Non-pigmented ciliary epithelial cell (primary cell): ENCODE measurements around the gene CAV3.

ENCODE experiments used
- DNase-seq: peaks from one replicate; pipeline ENCODE4 v3.0.0-alpha.2; 2010; ENCODE audit warnings: low read depth

CAV3 gene

DNA sequence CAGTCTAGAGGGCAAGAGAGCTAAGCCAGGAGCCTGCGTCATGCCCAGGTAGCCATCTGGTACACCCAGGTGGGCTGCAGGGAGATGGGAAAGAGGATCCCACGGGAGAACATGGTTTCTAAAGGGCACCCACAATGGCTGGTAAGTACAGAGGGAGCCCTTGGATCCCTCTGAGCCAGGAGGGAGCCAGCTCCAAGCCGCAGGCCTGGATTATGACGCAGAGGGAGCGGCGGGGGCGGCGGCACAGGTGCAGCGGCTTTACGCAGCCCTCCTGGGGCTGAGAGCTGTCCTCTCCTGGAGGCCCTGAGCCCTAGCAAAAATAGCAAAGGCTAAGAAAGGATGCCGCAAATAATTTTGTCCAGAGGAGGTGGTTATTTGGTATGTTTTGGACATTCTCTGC is 2.8 kb downstream of the CAV3 start:
- no peak for DNase-seq

DNA sequence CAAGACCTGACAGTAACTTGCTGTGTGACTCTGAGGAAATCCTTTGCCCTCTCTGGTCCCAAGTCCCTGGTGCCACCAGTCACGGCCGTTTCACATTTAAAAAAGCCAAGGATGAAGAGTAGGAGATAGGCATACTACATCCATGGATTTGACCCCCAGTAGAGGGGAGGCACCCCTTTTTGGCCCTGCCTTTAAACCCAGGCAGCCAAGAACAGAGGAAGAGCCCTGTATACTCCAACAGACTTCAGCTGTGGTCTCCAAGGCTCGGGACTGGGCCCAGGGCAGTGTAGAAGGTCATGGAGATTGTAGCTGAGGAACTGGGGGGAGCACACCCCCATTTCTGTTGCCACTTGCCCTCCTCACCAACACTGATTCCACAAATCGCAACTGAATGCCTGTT is 3.7 kb downstream of the CAV3 start:
- DNase-seq = no peak

DNA sequence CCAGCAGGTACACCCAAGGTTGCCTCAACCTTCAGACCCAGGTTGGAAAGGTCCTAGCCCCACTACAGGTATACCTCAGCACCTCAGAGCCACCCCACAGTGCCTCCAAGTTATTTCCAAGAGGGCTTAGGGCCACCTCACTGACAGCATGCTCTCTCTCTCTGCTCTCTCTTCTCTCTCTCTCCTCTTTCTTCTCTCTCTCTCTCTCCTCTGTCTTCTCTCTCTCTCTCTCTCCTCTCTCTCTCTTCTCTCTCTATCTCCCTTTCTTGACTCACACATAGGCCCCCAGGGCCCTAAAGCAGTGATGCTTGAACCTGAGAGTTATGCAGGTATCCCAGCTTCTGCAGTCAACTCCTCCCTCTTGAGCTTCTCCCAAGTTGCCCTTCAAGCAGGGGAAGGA is 4.2 kb downstream of the CAV3 start:
- no peak for DNase-seq

DNA sequence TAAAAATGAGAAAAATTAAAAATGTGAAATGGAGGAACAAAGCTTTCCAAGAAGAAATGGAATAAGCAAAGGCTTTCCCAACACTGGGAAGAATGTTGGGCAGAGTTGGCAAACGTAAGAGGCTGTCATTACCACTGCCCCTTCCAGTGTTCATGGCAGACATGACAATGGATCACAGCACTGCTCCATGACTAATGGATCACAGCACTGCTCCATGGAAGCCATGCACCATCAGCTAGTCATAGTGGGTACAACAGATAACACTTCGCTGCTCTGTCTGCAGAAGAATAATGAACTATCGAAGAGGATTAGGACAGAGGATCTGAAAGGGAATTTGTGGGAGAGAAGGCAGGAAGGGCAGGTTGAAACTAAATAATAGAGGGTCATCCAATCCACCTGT is 5.0 kb downstream of the CAV3 start:
- DNase-seq = no peak

DNA sequence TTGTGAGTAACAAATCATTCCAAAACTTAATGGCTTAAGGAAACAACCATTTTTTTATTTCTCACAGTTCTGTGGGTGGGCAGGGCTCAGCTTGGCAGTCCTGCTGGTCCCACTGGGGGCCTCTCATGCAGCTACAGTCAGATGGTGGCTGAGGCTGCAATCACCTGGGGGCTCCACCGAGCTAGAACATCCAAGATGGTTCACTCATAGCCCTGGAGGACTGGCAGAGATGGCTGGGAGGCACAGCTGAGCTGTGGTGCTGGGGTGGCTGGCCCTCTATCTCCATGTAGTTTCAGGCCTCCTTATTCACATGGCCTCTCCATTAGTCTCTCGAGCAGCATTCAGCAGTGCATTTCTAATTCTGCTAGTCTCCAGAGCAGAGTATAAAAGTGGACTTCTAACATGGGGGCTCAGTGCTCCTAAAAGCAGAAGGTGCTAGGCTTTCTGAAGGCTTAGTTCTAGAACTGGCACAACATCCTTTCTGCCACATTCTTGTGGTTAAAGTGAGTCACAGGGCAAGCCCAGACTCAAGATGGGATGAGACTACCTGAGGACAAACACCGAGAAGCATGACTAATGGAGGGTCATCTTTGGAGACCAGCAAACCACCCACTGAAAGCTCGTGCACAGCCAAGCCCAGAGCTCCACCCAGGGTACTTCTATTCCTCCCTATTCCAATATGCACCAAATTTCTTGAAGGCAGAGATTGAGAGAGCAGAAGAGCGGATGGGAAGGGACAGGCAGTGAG is 6.3 kb downstream of the CAV3 start:
- peak; percentile 40 for DNase-seq

DNA sequence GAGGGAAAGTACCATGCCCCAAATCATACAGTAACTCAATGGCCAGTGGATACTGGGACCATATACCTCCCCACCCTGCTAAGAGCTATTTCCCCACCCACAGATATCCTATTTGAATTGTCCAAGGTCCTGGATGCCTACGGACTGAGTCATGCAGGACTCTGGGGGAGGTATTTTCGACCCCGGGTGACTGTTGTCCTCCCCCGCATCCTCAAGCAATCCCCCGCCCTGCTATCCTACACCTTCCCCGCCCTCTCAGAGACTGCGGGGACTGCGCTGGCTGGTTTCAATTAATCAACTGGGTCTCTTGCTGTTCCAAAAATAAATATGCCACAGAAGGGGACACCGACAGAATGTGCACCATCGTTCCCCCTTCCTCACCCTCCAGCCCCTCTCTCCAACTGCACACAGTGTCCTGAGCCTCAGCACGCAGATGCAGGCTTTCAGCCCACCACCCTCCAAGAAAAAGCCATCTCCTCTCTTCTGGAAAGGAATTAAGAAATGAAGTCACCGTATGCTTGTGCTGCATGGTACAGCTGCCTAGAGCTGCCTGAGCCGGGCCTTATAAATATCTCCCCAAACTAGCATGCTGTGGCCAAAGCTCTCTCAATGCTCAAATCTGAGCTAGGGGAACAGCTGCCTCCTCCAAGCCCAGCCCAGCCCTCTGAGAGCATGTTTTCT is 8.1 kb downstream of the CAV3 start:
- peak; percentile 61 for DNase-seq

DNA sequence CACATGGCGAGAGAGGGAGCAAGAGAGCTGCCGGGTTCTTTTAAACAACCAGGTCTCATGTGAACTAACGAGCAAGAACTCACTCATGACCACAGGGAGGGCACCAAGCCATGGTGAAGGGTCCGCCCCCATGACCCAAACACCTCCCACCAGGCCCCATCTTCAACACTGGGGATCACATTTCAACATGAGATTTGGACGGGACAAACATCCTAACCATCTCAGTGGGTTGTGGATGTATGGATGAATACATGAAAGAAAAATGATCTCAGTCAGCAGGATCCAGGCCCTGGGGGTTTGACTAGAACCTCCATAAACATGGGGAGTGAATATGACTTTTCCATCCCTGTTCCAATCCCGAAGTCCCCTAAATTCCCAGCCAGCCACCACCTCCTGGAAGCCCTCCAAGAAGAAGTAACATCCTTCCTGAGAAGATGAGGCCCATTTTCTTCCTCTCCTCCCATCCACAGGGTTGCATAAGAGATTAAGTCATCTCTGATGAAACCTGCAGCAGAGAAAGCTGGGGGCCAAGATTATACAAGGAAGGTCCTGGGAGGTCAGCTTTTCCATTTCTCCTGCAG is 9.5 kb downstream of the CAV3 start:
- no peak for DNase-seq

DNA sequence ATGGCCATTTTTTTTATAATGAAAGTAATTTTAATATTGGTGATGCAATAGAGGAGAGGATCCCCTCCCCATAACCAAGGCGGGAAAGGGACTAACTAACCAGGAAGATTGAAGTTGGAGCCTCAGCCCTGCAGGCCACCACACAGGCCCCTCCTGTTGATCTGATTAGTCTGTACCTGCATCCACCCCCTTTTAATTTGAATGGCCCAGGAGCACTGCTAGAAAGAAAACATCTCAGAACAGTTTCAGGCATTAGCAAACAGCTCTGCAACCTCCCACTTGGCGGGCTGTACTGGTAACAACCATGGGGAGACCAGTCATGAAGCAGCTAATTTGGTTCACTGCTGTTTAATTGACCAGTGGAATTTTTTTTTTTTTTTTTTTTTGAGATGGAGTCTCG is 10.3 kb downstream of the CAV3 start:
- no peak for DNase-seq

DNA sequence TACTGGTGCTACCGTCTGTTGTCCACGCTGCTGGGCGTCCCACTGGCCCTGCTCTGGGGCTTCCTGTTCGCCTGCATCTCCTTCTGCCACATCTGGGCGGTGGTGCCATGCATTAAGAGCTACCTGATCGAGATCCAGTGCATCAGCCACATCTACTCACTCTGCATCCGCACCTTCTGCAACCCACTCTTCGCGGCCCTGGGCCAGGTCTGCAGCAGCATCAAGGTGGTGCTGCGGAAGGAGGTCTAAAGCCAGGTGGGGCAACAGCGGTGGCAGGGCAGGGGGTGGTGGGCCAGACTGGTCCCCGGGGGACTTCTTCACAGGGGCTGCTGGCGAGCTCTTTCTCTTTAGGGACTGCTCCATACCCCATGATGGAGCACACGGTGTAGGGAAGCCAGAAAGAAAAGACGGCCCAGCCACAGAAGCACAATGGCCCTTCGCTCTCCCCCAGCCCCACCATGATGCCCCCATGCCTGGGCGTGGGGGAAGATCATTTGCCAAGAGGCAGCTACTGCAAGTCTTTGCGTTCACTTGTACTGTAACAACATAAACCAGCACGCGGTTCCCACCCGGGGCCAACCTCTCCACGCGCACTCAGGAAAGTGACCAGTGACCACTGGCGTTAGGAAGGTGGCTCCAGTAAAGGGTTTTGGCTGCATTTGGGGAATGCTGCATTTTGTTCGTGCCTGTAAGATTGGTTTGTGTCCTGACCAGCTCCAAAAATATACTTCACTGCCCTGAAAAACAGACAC is 12.2 kb downstream of the CAV3 start:
- DNase-seq = no peak

DNA sequence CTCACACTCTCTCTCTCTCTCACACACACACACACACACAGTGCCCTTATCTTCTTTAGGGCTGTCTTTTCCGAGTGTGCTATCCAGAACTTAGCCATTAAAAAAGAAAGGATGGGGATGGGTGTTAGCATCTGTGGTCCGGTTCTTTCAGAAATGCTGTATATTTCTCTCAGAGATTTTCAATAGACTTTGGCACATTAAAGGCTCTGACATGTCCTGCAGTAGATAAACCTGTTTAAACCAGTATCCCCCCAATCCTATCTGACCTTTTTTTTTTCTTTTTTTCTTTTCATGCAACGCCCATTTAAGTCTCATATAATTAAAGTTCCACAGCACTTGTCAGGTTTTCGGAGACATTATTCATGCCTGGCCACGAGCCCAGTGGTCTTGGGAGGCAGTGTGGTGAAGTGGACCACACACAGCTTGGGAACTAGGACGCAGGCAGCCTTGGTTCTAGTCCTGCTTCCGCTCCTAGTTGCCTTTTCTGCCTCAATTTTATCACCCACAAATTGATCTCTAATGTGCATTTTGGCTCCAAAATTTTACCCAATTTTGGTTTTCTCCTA is 13.3 kb downstream of the CAV3 start:
- no peak for DNase-seq

DNA sequence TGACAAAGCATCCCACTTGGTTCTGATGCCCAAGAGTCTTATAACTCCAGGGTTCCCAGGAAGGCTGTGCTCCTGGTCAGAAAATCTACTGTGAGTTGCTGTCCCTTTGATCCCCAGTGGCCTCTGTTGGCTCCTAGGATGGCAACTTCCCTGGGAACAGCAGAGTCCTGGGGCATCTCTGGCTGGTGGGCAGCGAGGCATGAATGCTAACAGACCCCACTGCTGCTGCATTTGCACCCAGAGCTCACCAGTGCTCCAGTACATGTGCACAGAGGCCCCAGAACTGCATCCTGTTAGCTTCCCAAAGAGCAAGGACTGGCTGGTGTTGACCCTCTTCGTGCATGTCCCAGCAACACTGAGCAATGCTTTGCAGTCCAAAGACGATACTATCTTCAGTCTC is 15.7 kb downstream of the CAV3 start:
- DNase-seq = no peak

DNA sequence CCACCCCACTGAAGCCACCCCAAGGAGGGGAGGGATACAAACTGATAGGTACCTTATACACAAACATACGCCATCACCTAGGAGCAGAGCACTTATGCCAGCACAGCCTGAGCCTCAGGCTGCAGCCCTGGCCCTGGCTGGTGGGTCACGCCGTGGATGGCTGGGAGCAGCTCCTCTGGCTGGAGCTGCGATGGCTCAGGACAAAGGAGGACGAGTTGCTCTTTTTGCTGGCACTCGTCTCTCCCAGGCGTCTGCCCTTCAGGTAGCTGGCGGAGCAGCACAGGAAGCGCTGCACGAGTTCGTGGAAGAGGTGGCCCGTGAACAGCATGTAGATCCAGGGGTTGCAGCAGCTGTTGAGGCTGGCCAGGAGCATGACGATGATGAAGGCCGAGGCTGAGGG is 19.2 kb downstream of the CAV3 start:
- no peak for DNase-seq

DNA sequence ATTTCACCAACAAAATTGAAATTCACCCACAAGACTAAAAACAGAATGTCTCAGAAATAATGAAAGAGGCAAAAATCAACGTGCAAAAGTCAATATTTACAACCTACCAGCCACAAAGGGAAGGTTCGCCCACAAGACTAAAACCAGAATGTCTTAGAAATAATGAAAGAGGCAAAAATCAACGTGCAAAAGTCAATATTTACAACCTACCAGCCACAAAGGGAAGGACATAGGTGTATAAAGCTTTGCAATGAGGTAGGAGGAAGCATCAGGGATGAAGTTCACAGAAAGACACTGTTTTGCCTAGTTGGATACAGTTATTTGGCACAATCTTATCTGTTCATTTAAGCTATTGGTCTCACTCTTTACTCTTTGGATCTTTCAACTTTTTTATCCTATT is 21.5 kb downstream of the CAV3 start:
- no peak for DNase-seq

DNA sequence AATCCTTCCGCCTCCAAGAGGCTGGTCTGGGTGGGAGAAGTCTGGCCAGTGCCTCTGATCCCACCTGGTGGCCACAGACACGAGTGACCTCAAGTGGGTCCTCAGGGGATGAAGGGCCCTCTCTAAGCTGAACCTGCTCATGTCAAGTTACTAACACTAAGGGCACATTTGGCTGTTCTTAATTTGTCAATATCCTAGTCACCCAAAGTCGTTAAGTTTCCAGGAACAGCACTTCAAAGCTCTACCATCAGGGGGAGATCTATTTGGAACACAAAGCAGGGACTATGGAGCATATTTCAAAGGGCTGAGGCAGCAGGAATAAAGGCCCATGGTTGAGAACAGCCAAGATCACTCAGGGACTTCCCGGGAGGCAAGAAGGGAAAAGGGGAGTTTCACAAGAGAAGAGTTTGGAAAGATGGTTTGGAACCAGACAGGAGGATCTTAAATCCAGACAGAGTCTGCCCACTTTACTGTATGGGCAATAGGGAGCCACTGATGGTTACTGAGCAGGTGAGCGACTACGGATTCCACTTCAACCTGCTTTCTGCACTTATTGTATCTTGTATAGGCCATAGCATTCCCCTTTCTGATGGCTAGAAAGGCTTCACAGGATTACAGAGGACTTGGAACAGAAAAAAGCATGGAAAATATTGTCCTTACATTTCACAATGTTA is 22.1 kb downstream of the CAV3 start:
- no peak for DNase-seq

DNA sequence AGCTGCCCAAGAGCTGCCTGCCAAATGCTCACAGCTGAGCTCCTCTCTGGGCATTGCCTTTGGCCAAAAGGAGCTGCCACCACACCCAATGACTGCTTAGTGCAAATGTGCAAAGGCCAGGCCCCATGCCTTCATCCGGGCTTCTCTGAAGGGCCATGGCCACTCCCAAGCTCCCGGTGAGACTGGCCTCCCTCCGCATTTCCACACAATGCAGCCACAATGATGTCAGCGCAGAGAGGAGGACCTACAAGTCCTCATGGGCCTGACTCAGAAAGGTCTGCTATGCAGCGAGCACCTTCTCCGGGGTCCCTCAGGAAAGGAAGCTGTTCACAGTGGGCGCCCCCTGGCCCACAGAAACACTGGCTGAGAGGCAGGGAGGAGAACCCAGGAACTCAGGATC is 23.1 kb downstream of the CAV3 start:
- DNase-seq = no peak

DNA sequence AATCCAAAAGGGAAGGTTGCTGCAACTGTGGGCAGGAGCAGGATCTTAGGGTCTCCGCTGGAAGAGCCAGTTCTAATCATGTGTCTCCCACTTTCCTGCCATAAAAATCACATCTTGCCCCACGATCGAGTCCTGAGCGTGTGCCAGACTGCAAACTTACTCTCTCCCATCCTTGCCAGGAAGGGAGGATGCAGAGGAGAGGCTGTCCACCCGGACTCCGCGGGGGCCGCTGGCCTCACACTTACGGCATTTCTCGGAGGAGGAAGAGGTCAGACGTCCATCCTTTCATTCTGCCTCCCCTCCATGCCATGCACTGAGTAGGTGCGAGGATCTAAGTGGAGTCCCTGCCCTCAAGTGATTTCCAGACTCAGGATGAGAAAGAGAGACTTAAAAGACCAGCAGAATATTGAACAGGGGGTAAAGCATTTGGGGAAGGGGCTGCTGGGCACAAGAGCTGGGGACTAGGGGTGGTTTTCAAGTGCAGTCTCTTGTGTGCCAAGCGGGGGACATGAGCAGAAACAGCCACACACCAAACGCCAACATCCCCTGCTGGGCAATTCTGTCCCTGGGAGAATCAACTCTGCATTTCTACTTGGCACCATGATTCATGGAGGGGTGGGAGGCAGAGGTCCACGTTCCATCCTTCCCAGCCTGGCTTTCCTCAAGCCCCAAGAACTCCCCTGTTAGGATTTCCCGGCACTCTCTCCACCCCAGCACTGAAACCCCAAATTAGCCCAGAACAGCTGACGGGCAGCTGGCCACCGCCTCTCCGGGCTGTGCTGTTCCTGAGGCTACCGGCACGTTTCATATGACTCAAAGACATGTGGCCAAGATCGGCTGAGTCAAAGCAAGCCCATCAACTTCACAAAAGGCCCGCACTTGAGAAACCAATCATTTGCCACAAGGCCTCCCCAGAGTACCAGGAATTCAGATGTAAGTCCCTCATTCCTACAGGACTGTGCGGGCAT is 24.2 kb downstream of the CAV3 start:
- DNase-seq = peak; percentile 51

DNA sequence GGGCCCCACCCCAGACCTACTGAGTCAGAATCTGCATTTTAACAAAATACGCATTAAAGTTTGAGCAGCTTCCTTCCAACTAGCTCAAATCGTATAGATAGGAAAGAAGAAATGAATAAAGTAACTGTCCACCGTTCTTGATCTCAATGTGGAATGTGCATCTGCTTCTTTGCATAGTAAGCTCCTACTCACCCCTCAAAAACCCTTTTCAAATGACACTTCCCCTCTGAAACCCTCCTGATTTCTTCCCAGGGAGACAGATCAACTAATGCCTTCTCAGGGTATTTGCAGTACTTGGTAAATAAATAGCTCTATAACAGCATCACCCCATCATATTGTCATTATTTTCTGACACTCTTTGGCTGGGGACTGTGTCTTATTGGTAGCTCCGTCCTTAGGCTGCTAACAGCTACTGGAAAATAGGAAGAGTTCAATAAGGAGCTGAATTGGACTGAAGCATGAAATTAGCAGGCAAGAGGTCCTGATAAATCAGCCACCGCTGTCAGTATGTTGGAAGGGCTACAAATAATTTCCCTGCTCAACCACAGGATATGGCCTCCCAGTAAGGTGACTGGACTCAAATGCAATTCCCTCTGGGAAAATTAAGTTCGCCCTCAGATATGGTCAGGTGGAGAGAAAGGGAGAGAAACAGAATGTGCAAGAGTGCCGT is 25.6 kb downstream of the CAV3 start:
- no peak for DNase-seq

DNA sequence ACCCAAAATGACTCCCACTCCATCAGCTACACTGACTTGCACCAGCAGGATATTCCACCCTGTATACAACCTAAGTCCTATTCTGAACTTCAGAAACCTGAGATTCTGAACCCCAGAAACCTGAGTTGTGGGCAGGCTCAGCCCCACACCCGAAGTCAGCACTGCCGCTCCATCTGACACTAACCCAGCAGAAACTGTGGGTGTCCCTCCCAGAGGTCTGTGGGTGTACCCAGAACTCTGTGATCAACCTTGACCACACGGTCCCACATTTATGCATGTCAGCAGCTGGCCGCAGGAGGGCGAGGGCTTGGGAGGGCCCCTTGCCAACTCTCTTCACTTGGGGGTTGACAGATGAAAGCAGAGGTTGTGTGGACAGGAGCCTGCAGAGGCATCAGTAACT is 26.5 kb downstream of the CAV3 start:
- no peak for DNase-seq

DNA sequence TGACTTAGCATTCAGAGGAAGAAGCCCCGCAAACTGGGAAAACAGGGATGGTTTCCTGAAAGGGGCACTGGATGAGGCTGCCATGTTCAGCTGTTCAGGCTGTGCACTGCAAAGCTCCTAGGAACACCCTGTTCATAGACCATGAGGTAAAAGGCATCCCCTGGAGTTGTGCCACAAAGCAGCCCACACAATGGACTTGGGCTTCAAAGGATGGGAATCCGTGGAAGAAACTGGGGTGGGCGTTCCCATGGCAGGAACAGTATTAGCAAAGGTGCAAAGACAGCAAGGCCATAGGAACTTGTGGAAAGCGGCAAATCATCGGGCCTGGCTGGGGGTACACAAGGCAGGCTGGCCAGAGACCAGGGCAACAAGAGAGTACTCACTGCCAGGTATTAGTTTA is 26.9 kb downstream of the CAV3 start:
- DNase-seq = no peak

DNA sequence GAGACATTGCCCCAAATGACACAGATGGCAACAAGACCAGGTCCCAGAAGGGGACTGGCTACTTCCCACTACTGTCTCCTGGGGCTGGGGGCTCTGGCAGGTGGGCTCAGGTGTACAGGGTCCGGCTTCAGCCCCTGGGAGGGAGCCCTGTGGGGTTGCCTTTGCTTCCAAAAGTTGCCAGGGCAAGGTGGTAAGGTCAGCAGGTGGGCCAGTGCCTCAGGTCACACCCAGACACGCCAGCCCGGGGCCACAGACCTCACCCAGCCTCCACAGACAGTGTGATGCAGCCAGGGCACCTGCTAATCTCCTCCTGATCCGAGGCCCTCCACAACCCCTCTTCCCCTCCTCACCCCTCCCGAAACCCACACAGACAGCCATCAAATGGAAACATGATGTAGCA is 28.3 kb downstream of the CAV3 start:
- DNase-seq = no peak
